ENCODE measurements around the gene QSER1. TPM values are rescaled to one million over a fixed set of nuclear protein-coding genes. Genes with fewer than 3 reads are reported as not detected.

QSER1 gene
- total and polyA plus RNA-seq, 9 of the 15 experiments (the other 6 are each of a cell fraction or from before 2014, with no cell fraction given): 5.8 to 33.6 (median 22.3) TPM

DNA sequence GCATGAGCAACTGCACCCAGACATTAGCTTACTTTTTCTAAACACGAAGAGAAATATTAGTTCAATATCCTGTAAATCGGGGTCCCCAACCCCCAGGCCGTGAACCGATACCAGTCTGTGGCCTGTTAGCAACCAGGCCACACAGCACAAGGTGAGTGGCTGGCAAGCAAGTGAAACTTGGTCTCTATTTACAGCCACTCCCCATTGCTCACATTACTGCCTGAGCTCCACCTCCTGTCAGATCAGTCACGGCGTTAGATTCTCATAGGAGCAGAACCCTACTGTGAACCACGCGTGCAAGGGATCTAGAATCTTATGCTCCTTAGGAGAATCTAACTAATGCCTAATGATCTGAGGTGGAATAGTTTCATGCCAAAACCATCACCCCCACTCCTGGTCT lies 95.2 kb downstream of the QSER1 start (continued):
- TF ChIP-seq, protein P1, sequence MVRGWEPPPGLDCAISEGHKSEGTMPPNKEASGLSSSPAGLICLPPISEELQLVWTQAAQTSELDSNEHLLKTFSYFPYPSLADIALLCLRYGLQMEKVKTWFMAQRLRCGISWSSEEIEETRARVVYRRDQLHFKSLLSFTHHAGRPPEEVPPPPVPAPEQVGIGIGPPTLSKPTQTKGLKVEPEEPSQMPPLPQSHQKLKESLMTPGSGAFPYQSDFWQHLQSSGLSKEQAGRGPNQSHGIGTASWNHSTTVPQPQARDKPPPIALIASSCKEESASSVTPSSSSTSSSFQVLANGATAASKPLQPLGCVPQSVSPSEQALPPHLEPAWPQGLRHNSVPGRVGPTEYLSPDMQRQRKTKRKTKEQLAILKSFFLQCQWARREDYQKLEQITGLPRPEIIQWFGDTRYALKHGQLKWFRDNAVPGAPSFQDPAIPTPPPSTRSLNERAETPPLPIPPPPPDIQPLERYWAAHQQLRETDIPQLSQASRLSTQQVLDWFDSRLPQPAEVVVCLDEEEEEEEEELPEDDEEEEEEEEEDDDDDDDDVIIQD (CRISPR knock-in tag; IDR thresholded peaks at IDR 0.05): no peak

DNA sequence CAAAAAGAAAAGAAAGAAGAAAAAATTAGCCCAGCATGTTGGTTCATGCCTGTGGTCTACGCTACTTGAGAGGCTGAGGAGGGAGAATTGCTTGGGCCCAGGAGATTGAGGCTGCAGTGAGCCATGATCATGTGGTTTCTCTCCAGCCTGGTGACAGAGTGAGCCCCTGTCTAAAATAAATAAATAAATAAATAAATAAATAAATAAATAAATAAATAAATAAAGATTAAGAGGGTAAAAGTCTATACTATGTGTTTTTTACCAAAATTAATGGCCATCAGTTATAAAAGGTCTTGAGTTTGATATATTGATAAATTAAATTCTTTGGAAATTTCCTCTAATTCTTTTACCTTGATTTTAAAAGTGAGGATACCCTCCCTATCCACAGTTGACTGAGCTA lies 97.9 kb downstream of the QSER1 start:
- H3K27ac ChIP-seq (ENCODE audit: extremely low read depth, low read depth, low read length): no peak overlapping the region
- ChIA-PET POLR2A (no interaction called here), CTCF (ENCODE audit: low intra/inter-chr PET ratio) (no interaction called here)
- no peak for DNase-seq (ENCODE audit: extremely low read depth in 1 of 4, low spot score in 3 of 4)
- H3K79me2 ChIP-seq (ENCODE audit: control insufficient read depth, insufficient read depth, low read length): no peaks in the 10 kb centered on the region
- in situ Hi-C loops (cut with MboI) (no loop called here), intact Hi-C loops (cut with micrococcal nuclease) (no loop called here)
- H3K4me2 ChIP-seq (ENCODE audit: insufficient read depth, low read length): no peak overlapping the region
- TF ChIP-seq, protein P2, sequence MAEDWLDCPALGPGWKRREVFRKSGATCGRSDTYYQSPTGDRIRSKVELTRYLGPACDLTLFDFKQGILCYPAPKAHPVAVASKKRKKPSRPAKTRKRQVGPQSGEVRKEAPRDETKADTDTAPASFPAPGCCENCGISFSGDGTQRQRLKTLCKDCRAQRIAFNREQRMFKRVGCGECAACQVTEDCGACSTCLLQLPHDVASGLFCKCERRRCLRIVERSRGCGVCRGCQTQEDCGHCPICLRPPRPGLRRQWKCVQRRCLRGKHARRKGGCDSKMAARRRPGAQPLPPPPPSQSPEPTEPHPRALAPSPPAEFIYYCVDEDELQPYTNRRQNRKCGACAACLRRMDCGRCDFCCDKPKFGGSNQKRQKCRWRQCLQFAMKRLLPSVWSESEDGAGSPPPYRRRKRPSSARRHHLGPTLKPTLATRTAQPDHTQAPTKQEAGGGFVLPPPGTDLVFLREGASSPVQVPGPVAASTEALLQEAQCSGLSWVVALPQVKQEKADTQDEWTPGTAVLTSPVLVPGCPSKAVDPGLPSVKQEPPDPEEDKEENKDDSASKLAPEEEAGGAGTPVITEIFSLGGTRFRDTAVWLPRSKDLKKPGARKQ (CRISPR knock-in tag; IDR thresholded peaks at IDR 0.05): no peak
- TF ChIP-seq ZC3H11A (IDR thresholded peaks at IDR 0.05; ENCODE audit: low read depth, low read length): 0 out of 2 replicates have a peak, but pooled peaks have one; percentile 42
- ATAC-seq: no peak
- no peak overlapping the region for H3K4me3 ChIP-seq
- H3K4me1 ChIP-seq (replicated peaks in 1 of 2; ENCODE audit: control insufficient read depth in 2 of 2, insufficient read depth in 2 of 2, low read length in 2 of 2): no peaks in the 10 kb centered on the region
- 0% methylated on average over 1 of the region's 1 CpG for WGBS (ENCODE audit: insufficient coverage, low coverage, missing lambda C conversion rate)
- no peaks in the 10 kb centered on the region for H4K20me1 ChIP-seq (replicated peaks; ENCODE audit: control insufficient read depth, insufficient read depth, low read length)
- H3K9me1 ChIP-seq (ENCODE audit: control insufficient read depth, insufficient read depth, low read length): no peaks in the 10 kb centered on the region
- H3K9ac ChIP-seq (ENCODE audit: insufficient read depth in 1 of 2, low read depth in 2 of 2, low read length in 2 of 2): no peak overlapping the region
- H2AFZ ChIP-seq (ENCODE audit: low read depth, low read length): no peak overlapping the region
- H3K9me3 ChIP-seq (replicated peaks; ENCODE audit: control insufficient read depth, insufficient read depth, low read depth, low read length): 0 out of 2 replicates have a peak, but pooled peaks cover 2% of the 10 kb centered on the region
- BruUV-seq (replicated peaks): no TSS peak
- no peaks in the 10 kb centered on the region for H3K36me3 ChIP-seq (ENCODE audit: control insufficient read depth, insufficient read depth, low read length)
- peaks cover 0 to 5% of the 10 kb centered on the region in 2 experiments; a peak in 3 of 5 replicates for H3K27me3 ChIP-seq (ENCODE audit: control insufficient read depth in 2 of 2, insufficient read depth in 2 of 2, low read length in 2 of 2)
- no peak for FAIRE-seq
